Measurements from ENCODE around the gene TLR1. TPM values are rescaled to one million over a fixed set of nuclear protein-coding genes. Genes with fewer than 3 reads are reported as not detected.

The TLR1 gene
- total RNA-seq, 1 experiment from 2014 or later: not detected

- Histone ChIP-seq H3K4ac (ENCODE audit: low read depth, low read length) (no peak overlapping the region), H3K23ac (ENCODE audit: insufficient read length, low read depth, low read length) (no peak overlapping the region), H3K23me2 (ENCODE audit: insufficient read length, low read depth, low read length, poor library complexity, severe bottlenecking) (no peaks in the 10 kb centered on the region), H4K8ac (replicated peaks; ENCODE audit: insufficient read length, low read depth, low read length) (no peak overlapping the region), H3T11ph (ENCODE audit: low read length) (no peak overlapping the region), H2BK15ac (ENCODE audit: low read depth, low read length) (no peak overlapping the region), H3K14ac (ENCODE audit: insufficient read depth, low read length) (no peak overlapping the region), H3K4me2 (ENCODE audit: insufficient read depth, insufficient read length, low read length) (no peak overlapping the region), H2BK20ac (ENCODE audit: low read depth, low read length, poor library complexity, severe bottlenecking) (no peak overlapping the region), H2AFZ (ENCODE audit: low read length) (no peak overlapping the region), H2BK5ac (ENCODE audit: insufficient read length, low read length) (no peak overlapping the region), H3K79me2 (ENCODE audit: insufficient read depth, low read length) (no peaks in the 10 kb centered on the region), H3K18ac (ENCODE audit: insufficient read length, low read depth, low read length) (no peak overlapping the region), H3K27ac (ENCODE audit: insufficient read length, low read depth, low read length) (no peak overlapping the region), H3K9ac (ENCODE audit: extremely low read depth, insufficient read length, low read length) (no peak overlapping the region), H4K91ac (ENCODE audit: insufficient read length, low read depth, low read length) (no peak overlapping the region), H3K27me3 (ENCODE audit: insufficient read depth, low read length) (no peaks in the 10 kb centered on the region), H2BK12ac (ENCODE audit: insufficient read length, low read depth, low read length) (no peak overlapping the region), H4K5ac (ENCODE audit: insufficient read length, low read depth, low read length) (no peak overlapping the region), H4K20me1 (ENCODE audit: control insufficient read depth, insufficient read depth, insufficient read length) (no peaks in the 10 kb centered on the region), H3K9me3 (ENCODE audit: control insufficient read depth, low read depth, low read length) (no peaks in the 10 kb centered on the region), H3K4me1 (ENCODE audit: insufficient read depth, low read length) (no peaks in the 10 kb centered on the region), H2AK5ac (ENCODE audit: insufficient read length, low read length) (no peak overlapping the region), H2BK120ac (ENCODE audit: low read depth, low read length, poor library complexity, severe bottlenecking) (no peak overlapping the region), H3K56ac (ENCODE audit: insufficient read length, low read depth, low read length) (no peak overlapping the region), H3K79me1 (ENCODE audit: insufficient read depth, low read depth, low read length, poor library complexity, severe bottlenecking) (no peaks in the 10 kb centered on the region)
- H3K27me3 Mint-ChIP-seq (ENCODE audit: low read depth): no peaks in the 10 kb centered on the region
- no peak for DNase-seq
- H3K4me1 Mint-ChIP-seq: no peaks in the 10 kb centered on the region
- WGBS (ENCODE audit: extremely low coverage, insufficient read length, low lambda C conversion rate): no CpG with 5 or more reads among the region's 4 CpGs
- no peak overlapping the region for H3K27ac Mint-ChIP-seq
- no peak overlapping the region for H3K4me3 Mint-ChIP-seq
- peaks cover 0 to 10% of the 10 kb centered on the region in 2 experiments; a peak in 3 of 5 replicates for H3K9me3 Mint-ChIP-seq
- TF ChIP-seq CTCF (conservative IDR thresholded peaks at IDR 0.05): no peak
- no peaks in the 10 kb centered on the region; a peak in 2 of 7 replicates for H3K36me3 Mint-ChIP-seq (ENCODE audit: insufficient read depth in 1 of 3, low read depth in 3 of 3)
Measured at GRCh38 chr4:38834570-38834969, 30.0 kb upstream of the TLR1 start.
